BE2C (cell line): ENCODE results near the gene PLBD1.
A peak's percentile ranks its signal among the peaks of the same experiment; 100 is the strongest.

Experiments used
- DNase-seq: peaks from one replicate; pipeline ENCODE4 v3.0.0-alpha.2; 2020
- H3K27me3 ChIP-seq: fragments of 250-450 bp; sonication (Bioruptor Pico); 2 replicates; pipeline ENCODE4 v1.5.1; 2020; ENCODE audit warnings: mild to moderate bottlenecking
- H3K36me3 ChIP-seq: fragments of 250-450 bp; sonication (Bioruptor Pico); 2 replicates; pipeline ENCODE4 v1.5.1; 2020; ENCODE audit warnings: mild to moderate bottlenecking
- H3K4me1 ChIP-seq: fragments of 250-450 bp; sonication (Bioruptor Pico); 2 replicates; pipeline ENCODE4 v1.5.1; 2020
- H3K4me3 ChIP-seq: 2 replicates; pipeline ENCODE4 v1.5.1; 2011; ENCODE audit warnings: low read depth, low read length
- H3K9me3 ChIP-seq: fragments of 250-450 bp; sonication (Bioruptor Pico); 2 replicates; pipeline ENCODE4 v1.5.1; 2020
- CTCF ChIP-seq: IDR thresholded peaks from 2 replicates; pipeline ENCODE4 v1.5.1; 2012; ENCODE audit warnings: mild to moderate bottlenecking, low read depth, low read length

The PLBD1 gene

GRCh38 chr12:14537088-14537487, 30.6 kb downstream of the PLBD1 start:
- H3K4me1 ChIP-seq: no peaks in the 10 kb centered on the region
- no peaks in the 10 kb centered on the region for H3K9me3 ChIP-seq
- no peak for DNase-seq
- TF ChIP-seq CTCF: no peak
- no peaks in the 10 kb centered on the region for H3K36me3 ChIP-seq
- H3K4me3 ChIP-seq: no peak overlapping the region
- no peaks in the 10 kb centered on the region for H3K27me3 ChIP-seq

GRCh38 chr12:14532152-14532551, 35.5 kb downstream of the PLBD1 start:
- Histone ChIP-seq H3K36me3 (no peaks in the 10 kb centered on the region), H3K27me3 (no peaks in the 10 kb centered on the region), H3K4me1 (no peaks in the 10 kb centered on the region), H3K4me3 (no peak overlapping the region), H3K9me3 (no peaks in the 10 kb centered on the region)
- no peak for TF ChIP-seq CTCF
- DNase-seq: no peak

- Histone ChIP-seq H3K9me3 (no peaks in the 10 kb centered on the region), H3K27me3 (no peaks in the 10 kb centered on the region), H3K4me3 (no peak overlapping the region), H3K36me3 (no peaks in the 10 kb centered on the region), H3K4me1 (no peaks in the 10 kb centered on the region)
- no peak for TF ChIP-seq CTCF
- DNase-seq: no peak
Measured at GRCh38 chr12:14525964-14526363, 41.7 kb downstream of the PLBD1 start.

GRCh38 chr12:14521822-14522221, 45.9 kb downstream of the PLBD1 start:
- Histone ChIP-seq H3K36me3 (no peaks in the 10 kb centered on the region), H3K4me1 (no peaks in the 10 kb centered on the region), H3K9me3 (no peaks in the 10 kb centered on the region), H3K27me3 (no peaks in the 10 kb centered on the region), H3K4me3 (no peak overlapping the region)
- DNase-seq: no peak
- TF ChIP-seq CTCF: no peak

GRCh38 chr12:14514946-14515345, 52.7 kb downstream of the PLBD1 start:
- Histone ChIP-seq H3K4me3 (no peak overlapping the region), H3K36me3 (no peaks in the 10 kb centered on the region), H3K4me1 (no peaks in the 10 kb centered on the region), H3K27me3 (no peaks in the 10 kb centered on the region), H3K9me3 (no peaks in the 10 kb centered on the region)
- DNase-seq: no peak
- no peak for TF ChIP-seq CTCF

GRCh38 chr12:14514154-14514842, 53.4 kb downstream of the PLBD1 start:
- Histone ChIP-seq H3K36me3 (no peaks in the 10 kb centered on the region), H3K4me3 (no peak overlapping the region), H3K27me3 (no peaks in the 10 kb centered on the region), H3K9me3 (no peaks in the 10 kb centered on the region), H3K4me1 (no peaks in the 10 kb centered on the region)
- TF ChIP-seq CTCF: peak; percentile 61
- no peak for DNase-seq
